ENCODE results near the gene ANKRD39. TPM values are rescaled to one million over a fixed set of nuclear protein-coding genes. Genes with fewer than 3 reads are reported as not detected.

Gene ANKRD39
- total RNA-seq, 1 donor, result 6.1 TPM

DNA sequence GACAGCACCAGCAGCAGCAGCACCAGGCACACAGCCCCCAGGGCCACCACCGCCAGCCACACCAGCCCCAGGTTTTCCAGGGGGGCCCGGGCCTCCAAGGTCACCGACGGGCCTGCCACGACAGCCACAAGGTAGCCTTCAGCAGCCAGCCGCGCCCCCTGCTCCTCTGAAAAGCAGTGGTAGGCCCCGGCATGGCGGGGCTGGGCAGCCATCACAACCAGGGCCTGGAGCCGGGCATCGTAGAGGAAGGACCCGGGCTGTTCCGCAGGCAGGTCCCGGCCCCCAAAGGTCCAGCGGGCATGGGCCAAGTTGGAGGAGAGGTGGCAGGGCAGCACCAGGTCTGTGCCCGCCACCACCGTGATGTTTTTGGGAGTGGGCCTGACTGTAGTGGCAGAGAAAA lies 3.3 kb upstream of the ANKRD39 start:
- TF ChIP-seq, protein P1, sequence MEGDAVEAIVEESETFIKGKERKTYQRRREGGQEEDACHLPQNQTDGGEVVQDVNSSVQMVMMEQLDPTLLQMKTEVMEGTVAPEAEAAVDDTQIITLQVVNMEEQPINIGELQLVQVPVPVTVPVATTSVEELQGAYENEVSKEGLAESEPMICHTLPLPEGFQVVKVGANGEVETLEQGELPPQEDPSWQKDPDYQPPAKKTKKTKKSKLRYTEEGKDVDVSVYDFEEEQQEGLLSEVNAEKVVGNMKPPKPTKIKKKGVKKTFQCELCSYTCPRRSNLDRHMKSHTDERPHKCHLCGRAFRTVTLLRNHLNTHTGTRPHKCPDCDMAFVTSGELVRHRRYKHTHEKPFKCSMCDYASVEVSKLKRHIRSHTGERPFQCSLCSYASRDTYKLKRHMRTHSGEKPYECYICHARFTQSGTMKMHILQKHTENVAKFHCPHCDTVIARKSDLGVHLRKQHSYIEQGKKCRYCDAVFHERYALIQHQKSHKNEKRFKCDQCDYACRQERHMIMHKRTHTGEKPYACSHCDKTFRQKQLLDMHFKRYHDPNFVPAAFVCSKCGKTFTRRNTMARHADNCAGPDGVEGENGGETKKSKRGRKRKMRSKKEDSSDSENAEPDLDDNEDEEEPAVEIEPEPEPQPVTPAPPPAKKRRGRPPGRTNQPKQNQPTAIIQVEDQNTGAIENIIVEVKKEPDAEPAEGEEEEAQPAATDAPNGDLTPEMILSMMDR (IDR thresholded peaks at IDR 0.05; ENCODE audit: insufficient read depth, low read length), result no peak
- no peak overlapping the region for H3K4me3 ChIP-seq (ENCODE audit: low read depth, low read length)
- no peak for DNase-seq (ENCODE audit: low read depth)

DNA sequence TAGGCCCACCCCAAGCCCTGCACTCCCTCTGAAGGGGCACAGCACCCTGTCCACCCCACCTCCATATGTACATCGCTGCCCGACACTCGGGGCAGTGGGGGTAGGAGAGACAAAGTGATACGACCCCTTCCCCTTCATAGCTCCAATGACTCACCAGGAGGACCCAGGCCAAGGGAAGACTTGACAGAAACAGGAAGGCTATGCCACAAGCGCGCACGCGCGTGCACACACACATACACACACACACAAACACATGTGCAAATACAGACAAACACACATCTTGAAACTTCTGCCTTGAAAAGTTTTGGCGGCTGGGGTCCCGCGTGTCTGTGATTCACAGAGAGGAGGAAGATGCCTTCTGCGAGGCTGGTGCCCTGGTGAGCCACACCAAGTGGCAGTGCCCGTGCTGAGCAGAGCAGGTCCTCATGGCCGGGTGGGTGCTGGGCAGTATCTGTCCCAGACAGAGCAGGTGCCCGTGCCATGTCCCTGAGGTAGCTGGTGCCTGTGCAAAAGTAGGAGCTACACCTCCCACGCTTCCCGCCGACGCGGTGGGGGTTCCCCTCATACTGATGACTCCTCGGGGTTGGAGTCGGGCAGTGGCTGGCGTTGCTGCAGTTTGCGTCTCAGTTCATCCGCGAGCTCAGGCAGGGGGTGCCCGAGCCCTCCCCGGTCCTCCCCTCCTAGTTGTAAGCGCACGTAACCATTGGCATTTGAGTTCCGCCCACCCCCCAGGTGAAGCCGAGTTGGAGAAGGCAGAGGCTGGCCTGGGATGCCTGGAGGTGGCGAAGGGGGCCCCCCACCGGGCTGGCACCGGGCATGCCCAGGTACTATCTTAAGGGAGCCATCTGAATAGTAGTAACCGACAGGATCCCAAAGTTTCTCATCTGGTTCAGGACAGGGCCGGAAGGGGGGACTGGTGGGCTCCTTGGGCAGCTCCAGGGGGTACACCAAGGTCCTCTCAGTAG lies 2.5 kb upstream of the ANKRD39 start:
- TF ChIP-seq, protein P1 (IDR thresholded peaks at IDR 0.05; ENCODE audit: insufficient read depth, low read length), result no peak
- DNase-seq (ENCODE audit: low read depth), result no peak
- no peak overlapping the region for H3K4me3 ChIP-seq (ENCODE audit: low read depth, low read length)

GRCh38 chr2:96859681-96860064 lies 1.9 kb upstream of the ANKRD39 start:
- TF ChIP-seq, protein P1 (IDR thresholded peaks at IDR 0.05; ENCODE audit: insufficient read depth, low read length), result no peak
- no peak for DNase-seq (ENCODE audit: low read depth)
- no peak overlapping the region for H3K4me3 ChIP-seq (ENCODE audit: low read depth, low read length)

DNA sequence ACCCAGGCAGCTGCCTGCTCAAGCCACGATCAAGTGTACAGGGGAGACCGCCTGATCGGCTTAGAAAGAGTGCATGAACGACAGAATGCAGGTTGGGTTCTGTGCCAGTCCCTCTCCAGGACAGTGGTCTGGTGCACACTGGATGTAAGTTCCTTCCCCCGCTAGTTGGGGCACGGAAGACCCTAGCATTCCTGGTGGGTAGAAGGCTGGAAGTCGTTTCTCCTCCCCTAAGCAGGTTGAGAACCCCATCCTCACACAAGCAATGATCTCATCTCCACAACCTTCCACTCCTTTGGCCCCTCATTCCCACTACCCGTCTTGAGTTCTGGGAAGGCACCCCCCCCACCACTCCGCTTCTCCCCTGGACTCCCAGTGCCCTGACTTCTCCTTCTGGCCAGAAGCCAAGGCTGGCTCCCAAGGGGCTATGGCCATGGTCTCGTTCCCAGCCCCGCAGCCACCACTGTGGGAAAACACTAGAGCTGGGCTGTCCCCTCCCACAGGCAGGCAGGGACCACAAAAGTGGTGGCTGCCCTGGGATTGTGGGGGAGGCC lies 1.4 kb upstream of the ANKRD39 start:
- H3K4me3 ChIP-seq (ENCODE audit: low read depth, low read length), result no peak overlapping the region
- DNase-seq (ENCODE audit: low read depth), result no peak
- TF ChIP-seq, protein P1 (IDR thresholded peaks at IDR 0.05; ENCODE audit: insufficient read depth, low read length), result no peak

- H3K4me3 ChIP-seq (ENCODE audit: low read depth, low read length), result peak overlapping the region; percentile 84
- peak; percentile 21 for DNase-seq (ENCODE audit: low read depth)
- TF ChIP-seq, protein P1 (IDR thresholded peaks at IDR 0.05; ENCODE audit: insufficient read depth, low read length), result no peak
Observed at GRCh38 chr2:96856776-96857666, 795 bp downstream of the ANKRD39 start.

- H3K4me3 ChIP-seq (ENCODE audit: low read depth, low read length), result no peak overlapping the region
- TF ChIP-seq, protein P1 (IDR thresholded peaks at IDR 0.05; ENCODE audit: insufficient read depth, low read length), result no peak
- DNase-seq (ENCODE audit: low read depth), result no peak
Observed at GRCh38 chr2:96853321-96853720, 4.5 kb downstream of the ANKRD39 start.

Data from fibroblast of the aortic adventitia (primary cell).